HepG2 (cell line): ENCODE data around the gene VARS1. TPM values are rescaled to one million over a fixed set of nuclear protein-coding genes. Genes with fewer than 3 reads are reported as not detected.

Experiments
- ARID5B ChIP-seq: IDR thresholded peaks from 2 replicates; pipeline ENCODE4 v1.4.0; 2020; ENCODE audit warnings: mild to moderate bottlenecking, missing genetic modification reagents
- ATF1 ChIP-seq: IDR thresholded peaks from 2 replicates; pipeline ENCODE4 v1.6.1; 2016; ENCODE audit warnings: mild to moderate bottlenecking, control low read depth
- ATM ChIP-seq: fragments of 450-650 bp; IDR thresholded peaks from 2 replicates; pipeline ENCODE4 v1.7.1; 2017; ENCODE audit warnings: mild to moderate bottlenecking, borderline replicate concordance
- CBX1 ChIP-seq: IDR thresholded peaks from one replicate; pipeline ENCODE4 v1.6.1; 2016; ENCODE audit warnings: antibody characterized with exemption, low read depth
- CCDC6 ChIP-seq: sonication (generic); formaldehyde crosslinking; IDR thresholded peaks from 2 replicates; pipeline ENCODE4 v1.8.1; 2022; ENCODE audit warnings: mild to moderate bottlenecking, missing genetic modification reagents, moderate library complexity
- ELF1 ChIP-seq: sonication (generic); formaldehyde crosslinking; IDR thresholded peaks from 2 replicates; pipeline ENCODE4 v1.4.0; 2020; ENCODE audit warnings: missing genetic modification reagents
- FUBP1 ChIP-seq: sonication (generic); formaldehyde crosslinking; IDR thresholded peaks from 2 replicates; pipeline ENCODE4 v1.5.1; 2020; ENCODE audit warnings: missing genetic modification reagents, mild to moderate bottlenecking, borderline replicate concordance
- KDM3A ChIP-seq: IDR thresholded peaks from 2 replicates; pipeline ENCODE4 v1.6.1; 2018; ENCODE audit warnings: low read depth, missing compliant biosample characterization
- NFKBIZ ChIP-seq: IDR thresholded peaks from 2 replicates; pipeline ENCODE4 v1.6.1; 2018; ENCODE audit warnings: missing genetic modification reagents, missing compliant biosample characterization
- PBX3 ChIP-seq: sonication (generic); formaldehyde crosslinking; IDR thresholded peaks from 2 replicates; pipeline ENCODE4 v1.8.1; 2023; ENCODE audit warnings: missing genetic modification reagents, inconsistent platforms, borderline replicate concordance
- TRAFD1 ChIP-seq: sonication (generic); formaldehyde crosslinking; IDR thresholded peaks from 2 replicates; pipeline ENCODE4 v1.5.1; 2020; ENCODE audit warnings: missing genetic modification reagents, mild to moderate bottlenecking, borderline replicate concordance
- ZBTB42 ChIP-seq: sonication (generic); formaldehyde crosslinking; IDR thresholded peaks from 2 replicates; pipeline ENCODE4 v1.5.0; 2020; ENCODE audit warnings: mild to moderate bottlenecking, missing genetic modification reagents
- ZBTB8A ChIP-seq: sonication (generic); formaldehyde crosslinking; IDR thresholded peaks from 2 replicates; pipeline ENCODE4 v1.4.0; 2020; ENCODE audit warnings: mild to moderate bottlenecking, low read depth, missing genetic modification reagents, borderline replicate concordance
- ZNF317 ChIP-seq: sonication (generic); formaldehyde crosslinking; IDR thresholded peaks from 2 replicates; pipeline ENCODE4 v1.5.0; 2020; ENCODE audit warnings: mild to moderate bottlenecking, missing genetic modification reagents
- ZNF589 ChIP-seq: sonication (generic); formaldehyde crosslinking; conservative IDR thresholded peaks from 2 replicates; pipeline ENCODE4 v1.8.0; 2022; ENCODE audit warnings: mild to moderate bottlenecking, moderate library complexity, missing genetic modification reagents
- ZNF841 ChIP-seq: sonication (generic); formaldehyde crosslinking; IDR thresholded peaks from 2 replicates; pipeline ENCODE4 v1.8.1; 2023; ENCODE audit warnings: missing genetic modification reagents, borderline replicate concordance
- ZNF879 ChIP-seq: sonication (generic); formaldehyde crosslinking; IDR thresholded peaks from 2 replicates; pipeline ENCODE4 v1.8.1; 2023; ENCODE audit warnings: missing genetic modification reagents
- ZSCAN21 ChIP-seq: sonication (generic); formaldehyde crosslinking; IDR thresholded peaks from 2 replicates; pipeline ENCODE4 v1.8.0; 2022; ENCODE audit warnings: mild to moderate bottlenecking, missing genetic modification reagents, moderate library complexity, borderline replicate concordance
- polyA plus RNA-seq, 8 experiments: library from polyadenylated mRNA; depleted of rRNA in 3 of 8; stranded (reverse) in 7 of 8; unstranded in 1 of 8; fragments of >200 nt; fragmentation: Illumina TruSeq in 4 of 8; extraction: Trizol in 4 of 8; gene quantifications; 2 replicates each; pipeline versions ENCODE4 v1.2.1 to v1.2.3, GENCODE V29; 2011 to 2016; ENCODE audit warnings: low read depth in 4 of 8, missing spikeins in 1 of 8, mixed read lengths in 1 of 8; ENCODE audit not compliant: insufficient read depth in 1 of 8
- total RNA-seq, 5 experiments: library from RNA; depleted of rRNA; stranded (reverse); fragments of >200 nt; fragmentation: Illumina TruSeq; extraction: Trizol; gene quantifications; 2 replicates each; pipeline ENCODE4 v1.2.3, GENCODE V29; 2016; ENCODE audit warnings: low read depth in 1 of 5
- TF ChIP-seq, protein P1 (sequence below): sonication (generic); formaldehyde crosslinking; IDR thresholded peaks from 2 replicates; pipeline ENCODE4 v1.8.0; 2022; ENCODE audit warnings: missing genetic modification reagents, mild to moderate bottlenecking, borderline replicate concordance

VARS1 gene
- total and polyA plus RNA-seq, 2 of the 13 experiments (the other 11 are each of a cell fraction or from before 2014, with no cell fraction given), result 14.7 to 56.1 TPM

GRCh38 chr6:31806470-31807272 lies 11.1 kb upstream of the VARS1 start, which contains the start of gene LSM2 (continued):
- TF ChIP-seq, protein P1, sequence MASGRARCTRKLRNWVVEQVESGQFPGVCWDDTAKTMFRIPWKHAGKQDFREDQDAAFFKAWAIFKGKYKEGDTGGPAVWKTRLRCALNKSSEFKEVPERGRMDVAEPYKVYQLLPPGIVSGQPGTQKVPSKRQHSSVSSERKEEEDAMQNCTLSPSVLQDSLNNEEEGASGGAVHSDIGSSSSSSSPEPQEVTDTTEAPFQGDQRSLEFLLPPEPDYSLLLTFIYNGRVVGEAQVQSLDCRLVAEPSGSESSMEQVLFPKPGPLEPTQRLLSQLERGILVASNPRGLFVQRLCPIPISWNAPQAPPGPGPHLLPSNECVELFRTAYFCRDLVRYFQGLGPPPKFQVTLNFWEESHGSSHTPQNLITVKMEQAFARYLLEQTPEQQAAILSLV (CRISPR knock-in tag), result peak; percentile 97
- TF ChIP-seq CCDC6 (CRISPR knock-in tag) (peak; percentile 95), NFKBIZ (CRISPR knock-in tag) (peak; percentile 45; the same call in 1 of the 2 replicates), TRAFD1 (CRISPR knock-in tag) (no peak), ATF1 (CRISPR knock-in tag) (peak; percentile 98), ZNF879 (CRISPR knock-in tag) (no peak; the same call in 1 of the 2 replicates), ELF1 (peak; percentile 82), ZSCAN21 (CRISPR knock-in tag) (peak; percentile 92; the same call in 1 of the 2 replicates), FUBP1 (CRISPR knock-in tag) (peak; percentile 67; the same call in 1 of the 2 replicates), PBX3 (CRISPR knock-in tag) (no peak), CBX1 (peak; percentile 84), ZBTB8A (CRISPR knock-in tag) (0 out of 2 replicates have a peak, but pooled peaks have one; percentile 59), ARID5B (CRISPR knock-in tag) (peak; percentile 79; the same call in 1 of the 2 replicates), KDM3A (peak; percentile 96), ZNF589 (CRISPR knock-in tag) (peak; percentile 79), ZNF841 (CRISPR knock-in tag) (no peak; the same call in 1 of the 2 replicates), ATM (no peak), ZBTB42 (CRISPR knock-in tag) (no peak), ZNF317 (CRISPR knock-in tag) (peak; percentile 54; the same call in 1 of the 2 replicates)
